ENCODE measurements around the gene CATSPERB. TPM values are rescaled to one million over a fixed set of nuclear protein-coding genes. Genes with fewer than 3 reads are reported as not detected.
"Not testable (repeated sequence)": the region's sequence is repeated elsewhere in the genome, so short reads cannot be mapped to it uniquely, and the experiment has no call there.

Gene CATSPERB
- total RNA-seq, 4 donors from 2014 or later, result 0.83 to 11.6 (median 7.6) TPM

DNA sequence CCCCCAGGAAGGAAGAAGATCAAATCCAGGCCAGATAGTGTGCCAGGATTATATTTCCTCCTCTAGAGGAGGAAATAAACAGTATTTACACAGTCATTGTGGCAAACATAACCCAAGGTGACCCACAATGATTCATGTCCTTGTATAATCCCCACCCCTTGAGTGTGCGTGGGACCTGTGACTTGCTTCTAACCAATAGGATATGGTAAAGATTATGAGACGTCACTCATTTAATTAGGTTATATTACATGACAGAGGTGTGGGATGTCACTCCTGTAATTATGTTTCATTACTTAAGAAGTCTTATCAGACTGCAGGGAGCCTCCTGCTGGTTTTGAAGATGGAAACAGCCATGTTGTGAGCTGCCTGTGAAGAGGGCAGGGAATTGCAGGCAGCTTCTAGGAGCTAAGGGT lies 12.2 kb upstream of the CATSPERB start:
- TF ChIP-seq POLR2A (IDR thresholded peaks at IDR 0.05), result no peak
- TF ChIP-seq, protein P1, sequence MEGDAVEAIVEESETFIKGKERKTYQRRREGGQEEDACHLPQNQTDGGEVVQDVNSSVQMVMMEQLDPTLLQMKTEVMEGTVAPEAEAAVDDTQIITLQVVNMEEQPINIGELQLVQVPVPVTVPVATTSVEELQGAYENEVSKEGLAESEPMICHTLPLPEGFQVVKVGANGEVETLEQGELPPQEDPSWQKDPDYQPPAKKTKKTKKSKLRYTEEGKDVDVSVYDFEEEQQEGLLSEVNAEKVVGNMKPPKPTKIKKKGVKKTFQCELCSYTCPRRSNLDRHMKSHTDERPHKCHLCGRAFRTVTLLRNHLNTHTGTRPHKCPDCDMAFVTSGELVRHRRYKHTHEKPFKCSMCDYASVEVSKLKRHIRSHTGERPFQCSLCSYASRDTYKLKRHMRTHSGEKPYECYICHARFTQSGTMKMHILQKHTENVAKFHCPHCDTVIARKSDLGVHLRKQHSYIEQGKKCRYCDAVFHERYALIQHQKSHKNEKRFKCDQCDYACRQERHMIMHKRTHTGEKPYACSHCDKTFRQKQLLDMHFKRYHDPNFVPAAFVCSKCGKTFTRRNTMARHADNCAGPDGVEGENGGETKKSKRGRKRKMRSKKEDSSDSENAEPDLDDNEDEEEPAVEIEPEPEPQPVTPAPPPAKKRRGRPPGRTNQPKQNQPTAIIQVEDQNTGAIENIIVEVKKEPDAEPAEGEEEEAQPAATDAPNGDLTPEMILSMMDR (IDR thresholded peaks at IDR 0.05), result peak in 3 of 6 experiments; percentile 12 to 29 (median 28)
- Histone ChIP-seq H3K4me1 (no peaks in the 10 kb centered on the region), H3K27ac (peak overlapping the region in 2 of 4 donors; percentile 41 to 50), H3K9me3 (no peaks in the 10 kb centered on the region), H3K36me3 (no peaks in the 10 kb centered on the region), H3K27me3 (no peaks in the 10 kb centered on the region), H3K4me3 (no peak overlapping the region)
- DNase-seq, result peak in 1 of 3 donors; percentile 65

GRCh38 chr14:91743305-91743653 lies 11.4 kb upstream of the CATSPERB start:
- Histone ChIP-seq H3K36me3 (no peaks in the 10 kb centered on the region), H3K4me1 (no peaks in the 10 kb centered on the region), H3K27me3 (no peaks in the 10 kb centered on the region), H3K4me3 (no peak overlapping the region), H3K27ac (peak overlapping the region in 1 of 4 donors; percentile 41), H3K9me3 (no peaks in the 10 kb centered on the region)
- TF ChIP-seq, protein P1 (IDR thresholded peaks at IDR 0.05), result no peak
- TF ChIP-seq POLR2A (IDR thresholded peaks at IDR 0.05), result no peak
- no peak for DNase-seq

GRCh38 chr14:91742621-91743304 lies 10.9 kb upstream of the CATSPERB start:
- no peak for TF ChIP-seq POLR2A (IDR thresholded peaks at IDR 0.05)
- TF ChIP-seq, protein P1 (IDR thresholded peaks at IDR 0.05), result no peak
- H3K36me3 ChIP-seq, result no peaks in the 10 kb centered on the region
- H3K9me3 ChIP-seq, result no peaks in the 10 kb centered on the region
- no peak for DNase-seq
- no peak overlapping the region for H3K27ac ChIP-seq
- no peak overlapping the region for H3K4me3 ChIP-seq
- no peaks in the 10 kb centered on the region for H3K27me3 ChIP-seq
- no peaks in the 10 kb centered on the region for H3K4me1 ChIP-seq

- H3K27me3 ChIP-seq, H3K36me3 ChIP-seq, H3K4me1 ChIP-seq, H3K9me3 ChIP-seq, DNase-seq, H3K27ac ChIP-seq, H3K4me3 ChIP-seq: not testable (repeated sequence)
Observed at GRCh38 chr14:91739867-91740266, 8.0 kb upstream of the CATSPERB start.

DNA sequence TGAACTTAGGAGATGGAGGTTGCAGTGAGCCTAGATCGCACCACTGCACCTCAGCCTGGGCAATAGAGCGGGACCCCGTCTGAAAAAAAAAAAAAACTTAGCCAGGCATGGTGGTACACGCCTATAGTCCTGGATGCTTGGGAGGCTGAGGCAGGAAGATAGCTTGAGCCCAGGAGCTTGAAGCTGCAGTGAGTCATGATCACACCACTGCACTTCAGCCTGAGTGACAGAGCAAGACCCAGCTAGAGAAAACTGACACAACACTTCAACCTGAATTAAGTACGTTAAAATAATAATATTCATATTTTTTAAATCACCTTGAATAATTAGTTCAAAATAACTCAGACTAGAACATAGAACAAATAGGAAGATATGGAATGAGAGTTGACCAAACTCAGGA lies 5.7 kb upstream of the CATSPERB start:
- Histone ChIP-seq H3K4me1 (no peaks in the 10 kb centered on the region), H3K27ac (no peak overlapping the region), H3K4me3 (no peak overlapping the region), H3K9me3 (no peaks in the 10 kb centered on the region), H3K36me3 (no peaks in the 10 kb centered on the region), H3K27me3 (no peaks in the 10 kb centered on the region)
- no peak for DNase-seq
- TF ChIP-seq, protein P1 (IDR thresholded peaks at IDR 0.05), result no peak
- no peak for TF ChIP-seq POLR2A (IDR thresholded peaks at IDR 0.05)

GRCh38 chr14:91732859-91733477 lies 1.1 kb upstream of the CATSPERB start:
- Histone ChIP-seq H3K9me3 (no peaks in the 10 kb centered on the region), H3K4me1 (no peaks in the 10 kb centered on the region), H3K27ac (no peak overlapping the region), H3K27me3 (no peaks in the 10 kb centered on the region), H3K36me3 (no peaks in the 10 kb centered on the region), H3K4me3 (no peak overlapping the region)
- TF ChIP-seq, protein P1 (IDR thresholded peaks at IDR 0.05), result no peak
- TF ChIP-seq POLR2A (IDR thresholded peaks at IDR 0.05), result no peak
- DNase-seq, result no peak

Data from Peyer's patch (tissue), 4 donors.